KMS-11 (cell line): ENCODE results near the gene EPHB1.

Experiments used
- H2AFZ ChIP-seq: fragments of 200-600 bp; sonication (generic); 2 replicates; pipeline ENCODE4 v1.6.1; 2016; ENCODE audit warnings: antibody characterized with exemption, mixed run types, low read depth
- H3K27ac ChIP-seq: fragments of 200-600 bp; sonication (generic); 2 replicates; pipeline ENCODE4 v1.6.1; 2016; ENCODE audit warnings: mild to moderate bottlenecking, mixed run types
- H3K27me3 ChIP-seq: fragments of 200-600 bp; sonication (generic); 2 replicates; pipeline ENCODE4 v1.6.1; 2017; ENCODE audit warnings: mild to moderate bottlenecking, low read depth, mixed run types, moderate library complexity; ENCODE audit not compliant: insufficient read depth
- H3K36me3 ChIP-seq: fragments of 200-600 bp; sonication (generic); 2 replicates; pipeline ENCODE4 v1.6.1; 2017; ENCODE audit warnings: mild to moderate bottlenecking, mixed run types; ENCODE audit not compliant: insufficient read depth
- H3K4me1 ChIP-seq: fragments of 200-600 bp; sonication (generic); 2 replicates; pipeline ENCODE4 v1.6.1; 2016; ENCODE audit warnings: mild to moderate bottlenecking, low read depth, mixed run types; ENCODE audit not compliant: poor library complexity, severe bottlenecking
- H3K4me2 ChIP-seq: fragments of 200-600 bp; sonication (generic); 2 replicates; pipeline ENCODE4 v1.7.0; 2016; ENCODE audit warnings: mild to moderate bottlenecking, mixed run types
- H3K4me3 ChIP-seq: fragments of 200-600 bp; sonication (generic); IDR thresholded peaks from 2 replicates; pipeline ENCODE4 v1.6.1; 2017; ENCODE audit warnings: low read depth, low read length, mixed read lengths; ENCODE audit not compliant: insufficient read depth
- H3K79me2 ChIP-seq: fragments of 200-600 bp; sonication (generic); 2 replicates; pipeline ENCODE4 v1.6.1; 2016; ENCODE audit warnings: low read depth, mixed run types; ENCODE audit not compliant: insufficient read depth
- H3K9ac ChIP-seq: fragments of 200-600 bp; sonication (generic); 2 replicates; pipeline ENCODE4 v1.6.1; 2016; ENCODE audit warnings: mild to moderate bottlenecking, mixed run types
- H4K20me1 ChIP-seq: fragments of 200-600 bp; sonication (generic); 2 replicates; pipeline ENCODE4 v1.6.1; 2016; ENCODE audit warnings: mild to moderate bottlenecking, mixed run types; ENCODE audit not compliant: insufficient read depth
- CTCF ChIP-seq: fragments of 200-600 bp; sonication (generic); conservative IDR thresholded peaks from 2 replicates; pipeline ENCODE4 v1.6.1; 2017; ENCODE audit warnings: low read depth, mild to moderate bottlenecking, antibody characterized with exemption, low read length, moderate library complexity, mixed read lengths

EPHB1 gene

GRCh38 chr3:134846911-134847317 lies 51.9 kb downstream of the EPHB1 start:
- Histone ChIP-seq H3K9ac (no peak overlapping the region), H3K4me3 (no peak overlapping the region), H3K27ac (no peak overlapping the region), H3K4me2 (no peak overlapping the region), H4K20me1 (no peaks in the 10 kb centered on the region), H2AFZ (no peak overlapping the region), H3K27me3 (no peaks in the 10 kb centered on the region), H3K79me2 (no peaks in the 10 kb centered on the region), H3K36me3 (no peaks in the 10 kb centered on the region), H3K4me1 (peaks cover 5% of the 10 kb centered on the region)
- no peak for TF ChIP-seq CTCF

GRCh38 chr3:134847349-134847748 lies 52.3 kb downstream of the EPHB1 start:
- no peaks in the 10 kb centered on the region for H3K36me3 ChIP-seq
- H3K4me2 ChIP-seq = no peak overlapping the region
- no peak overlapping the region for H3K27ac ChIP-seq
- H2AFZ ChIP-seq = no peak overlapping the region
- H4K20me1 ChIP-seq = no peaks in the 10 kb centered on the region
- no peak for TF ChIP-seq CTCF
- no peaks in the 10 kb centered on the region for H3K27me3 ChIP-seq
- H3K4me1 ChIP-seq = peaks cover 10% of the 10 kb centered on the region
- no peak overlapping the region for H3K9ac ChIP-seq
- no peak overlapping the region for H3K4me3 ChIP-seq
- no peaks in the 10 kb centered on the region for H3K79me2 ChIP-seq

GRCh38 chr3:134849561-134849960 lies 54.5 kb downstream of the EPHB1 start:
- H4K20me1 ChIP-seq = no peaks in the 10 kb centered on the region
- H3K9ac ChIP-seq = no peak overlapping the region
- H3K4me3 ChIP-seq = no peak overlapping the region
- no peaks in the 10 kb centered on the region for H3K79me2 ChIP-seq
- H3K27me3 ChIP-seq = no peaks in the 10 kb centered on the region
- H3K27ac ChIP-seq = no peak overlapping the region
- no peak overlapping the region for H3K4me2 ChIP-seq
- no peaks in the 10 kb centered on the region for H3K36me3 ChIP-seq
- H3K4me1 ChIP-seq = peaks cover 25% of the 10 kb centered on the region
- H2AFZ ChIP-seq = no peak overlapping the region
- TF ChIP-seq CTCF = no peak

GRCh38 chr3:134850761-134851160 lies 55.7 kb downstream of the EPHB1 start:
- Histone ChIP-seq H3K79me2 (no peaks in the 10 kb centered on the region), H2AFZ (no peak overlapping the region), H3K4me2 (no peak overlapping the region), H3K4me1 (peaks cover 25% of the 10 kb centered on the region), H4K20me1 (no peaks in the 10 kb centered on the region), H3K27ac (no peak overlapping the region), H3K9ac (no peak overlapping the region), H3K27me3 (no peaks in the 10 kb centered on the region), H3K4me3 (no peak overlapping the region), H3K36me3 (no peaks in the 10 kb centered on the region)
- no peak for TF ChIP-seq CTCF
